ENCODE data around the gene GPC6.

GPC6 gene

GRCh38 chr13:93460005-93460404 is 233.4 kb downstream of the GPC6 start:
- DNase-seq (ENCODE audit: low spot score) = no peak
- no peak for ATAC-seq (ENCODE audit: low read depth)
- no peaks in the 10 kb centered on the region for H3K27me3 ChIP-seq (ENCODE audit: insufficient read depth, poor library complexity, severe bottlenecking)
- H3K36me3 ChIP-seq (ENCODE audit: low read depth) = no peaks in the 10 kb centered on the region
- no peaks in the 10 kb centered on the region for H3K4me1 ChIP-seq (ENCODE audit: insufficient read depth, poor library complexity, severe bottlenecking)
- H3K4me3 ChIP-seq (ENCODE audit: severe bottlenecking) = no peak overlapping the region
- H3K9me3 ChIP-seq (ENCODE audit: severe bottlenecking) = no peaks in the 10 kb centered on the region
- no peak for TF ChIP-seq CTCF (IDR thresholded peaks at IDR 0.05; ENCODE audit: poor library complexity, severe bottlenecking)
- no peak overlapping the region for H3K27ac ChIP-seq (ENCODE audit: poor library complexity, severe bottlenecking)

GRCh38 chr13:93462151-93462550 is 235.5 kb downstream of the GPC6 start:
- Histone ChIP-seq H3K27me3 (ENCODE audit: insufficient read depth, poor library complexity, severe bottlenecking) (no peaks in the 10 kb centered on the region), H3K36me3 (ENCODE audit: low read depth) (no peaks in the 10 kb centered on the region), H3K4me3 (ENCODE audit: severe bottlenecking) (no peak overlapping the region), H3K27ac (ENCODE audit: poor library complexity, severe bottlenecking) (no peak overlapping the region), H3K9me3 (ENCODE audit: severe bottlenecking) (no peaks in the 10 kb centered on the region), H3K4me1 (ENCODE audit: insufficient read depth, poor library complexity, severe bottlenecking) (no peaks in the 10 kb centered on the region)
- no peak for TF ChIP-seq CTCF (IDR thresholded peaks at IDR 0.05; ENCODE audit: poor library complexity, severe bottlenecking)
- ATAC-seq (ENCODE audit: low read depth) (no peak), DNase-seq (ENCODE audit: low spot score) (no peak)

GRCh38 chr13:93466502-93467036 is 240.0 kb downstream of the GPC6 start:
- Histone ChIP-seq H3K4me3 (ENCODE audit: severe bottlenecking) (no peak overlapping the region), H3K4me1 (ENCODE audit: insufficient read depth, poor library complexity, severe bottlenecking) (no peaks in the 10 kb centered on the region), H3K9me3 (ENCODE audit: severe bottlenecking) (peaks cover 4% of the 10 kb centered on the region), H3K27ac (ENCODE audit: poor library complexity, severe bottlenecking) (no peak overlapping the region), H3K36me3 (ENCODE audit: low read depth) (no peaks in the 10 kb centered on the region), H3K27me3 (ENCODE audit: insufficient read depth, poor library complexity, severe bottlenecking) (no peaks in the 10 kb centered on the region)
- TF ChIP-seq CTCF (IDR thresholded peaks at IDR 0.05; ENCODE audit: poor library complexity, severe bottlenecking) = no peak
- DNase-seq (ENCODE audit: low spot score) = no peak
- ATAC-seq (ENCODE audit: low read depth) = no peak

GRCh38 chr13:93467175-93467574 is 240.6 kb downstream of the GPC6 start:
- Histone ChIP-seq H3K36me3 (ENCODE audit: low read depth) (no peaks in the 10 kb centered on the region), H3K27me3 (ENCODE audit: insufficient read depth, poor library complexity, severe bottlenecking) (no peaks in the 10 kb centered on the region), H3K27ac (ENCODE audit: poor library complexity, severe bottlenecking) (no peak overlapping the region), H3K4me3 (ENCODE audit: severe bottlenecking) (no peak overlapping the region), H3K9me3 (ENCODE audit: severe bottlenecking) (peaks cover 4% of the 10 kb centered on the region), H3K4me1 (ENCODE audit: insufficient read depth, poor library complexity, severe bottlenecking) (no peaks in the 10 kb centered on the region)
- DNase-seq (ENCODE audit: low spot score) (no peak), ATAC-seq (ENCODE audit: low read depth) (no peak)
- TF ChIP-seq CTCF (IDR thresholded peaks at IDR 0.05; ENCODE audit: poor library complexity, severe bottlenecking) = no peak

- Histone ChIP-seq H3K27me3 (ENCODE audit: insufficient read depth, poor library complexity, severe bottlenecking) (no peaks in the 10 kb centered on the region), H3K9me3 (ENCODE audit: severe bottlenecking) (peaks cover 4% of the 10 kb centered on the region), H3K36me3 (ENCODE audit: low read depth) (no peaks in the 10 kb centered on the region), H3K27ac (ENCODE audit: poor library complexity, severe bottlenecking) (no peak overlapping the region), H3K4me3 (ENCODE audit: severe bottlenecking) (no peak overlapping the region), H3K4me1 (ENCODE audit: insufficient read depth, poor library complexity, severe bottlenecking) (no peaks in the 10 kb centered on the region)
- DNase-seq (ENCODE audit: low spot score) = no peak
- TF ChIP-seq CTCF (IDR thresholded peaks at IDR 0.05; ENCODE audit: poor library complexity, severe bottlenecking) = no peak
- ATAC-seq (ENCODE audit: low read depth) = no peak
Measured at GRCh38 chr13:93468433-93468832, 241.8 kb downstream of the GPC6 start.
